ENCODE data around the gene GPR34. TPM values are rescaled to one million over a fixed set of nuclear protein-coding genes. Genes with fewer than 3 reads are reported as not detected.

Gene GPR34
- total and polyA plus RNA-seq, 4 donors, result 1.7 to 9.0 (median 4.3) TPM

GRCh38 chrX:41664375-41664901, 24.3 kb upstream of the GPR34 start:
- Histone ChIP-seq H3K4me3 (ENCODE audit: low read depth in 1 of 3, low read length in 3 of 3) (no peak overlapping the region), H3K36me3 (ENCODE audit: control insufficient read depth in 4 of 4, insufficient read depth in 3 of 4, low read depth in 1 of 4, low read length in 3 of 4) (peaks cover 0 to 2% (median under 1%) of the 10 kb centered on the region in 4 donors), H3K4me1 (ENCODE audit: control insufficient read depth in 4 of 4, insufficient read depth in 4 of 4, low read length in 3 of 4) (peaks cover 0 to 3% (median 0%) of the 10 kb centered on the region in 4 donors), H3K9ac (ENCODE audit: low read depth in 1 of 2, low read length in 2 of 2) (no peak overlapping the region), H3K9me3 (ENCODE audit: control insufficient read depth in 4 of 4, low read length in 3 of 4) (no peaks in the 10 kb centered on the region), H3K27ac (ENCODE audit: low read depth in 1 of 2, low read length in 2 of 2) (no peak overlapping the region), H3K27me3 (ENCODE audit: control insufficient read depth in 4 of 4, insufficient read depth in 4 of 4, low read length in 3 of 4) (no peaks in the 10 kb centered on the region)
- TF ChIP-seq NR2F2 (IDR thresholded peaks at IDR 0.05) (no peak), ZBTB33 (IDR thresholded peaks at IDR 0.05) (no peak), GABPA (IDR thresholded peaks at IDR 0.05 in 1 of 2, conservative IDR thresholded peaks at IDR 0.05 in 1 of 2) (no peak), YY1 (IDR thresholded peaks at IDR 0.05) (no peak), FOXA2 (IDR thresholded peaks at IDR 0.05) (no peak), HNF4G (IDR thresholded peaks at IDR 0.05) (no peak), SP1 (IDR thresholded peaks at IDR 0.05) (no peak), FOXA1 (IDR thresholded peaks at IDR 0.05) (no peak), MAX (IDR thresholded peaks at IDR 0.05) (no peak), RAD21 (IDR thresholded peaks at IDR 0.05) (no peak), JUND (IDR thresholded peaks at IDR 0.05) (no peak), CTCF (IDR thresholded peaks at IDR 0.05; ENCODE audit: low read depth, low read length, missing input control) (no peak)
- DNase-seq (ENCODE audit: low spot score), result no peak
- 94% methylated on average over 2 of the region's 2 CpGs for WGBS

- no peak for DNase-seq (ENCODE audit: low spot score)
- H3K36me3 ChIP-seq (ENCODE audit: control insufficient read depth in 4 of 4, insufficient read depth in 3 of 4, low read depth in 1 of 4, low read length in 3 of 4), result peaks cover 0 to 2% (median under 1%) of the 10 kb centered on the region in 4 donors
- no peak overlapping the region for H3K27ac ChIP-seq (ENCODE audit: low read depth in 1 of 2, low read length in 2 of 2)
- H3K9ac ChIP-seq (ENCODE audit: low read depth in 1 of 2, low read length in 2 of 2), result no peak overlapping the region
- TF ChIP-seq EGR1 (IDR thresholded peaks at IDR 0.05; ENCODE audit: low read depth in 2 of 2) (no peak), YY1 (IDR thresholded peaks at IDR 0.05) (no peak), HNF4A (conservative IDR thresholded peaks at IDR 0.05) (no peak), CTCF (IDR thresholded peaks at IDR 0.05; ENCODE audit: low read depth, low read length, missing input control) (no peak), REST (IDR thresholded peaks at IDR 0.05) (no peak), MAX (IDR thresholded peaks at IDR 0.05) (no peak), RXRA (IDR thresholded peaks at IDR 0.05) (no peak)
- peaks cover 0 to 3% (median 0%) of the 10 kb centered on the region in 4 donors for H3K4me1 ChIP-seq (ENCODE audit: control insufficient read depth in 4 of 4, insufficient read depth in 4 of 4, low read length in 3 of 4)
- no peaks in the 10 kb centered on the region for H3K27me3 ChIP-seq (ENCODE audit: control insufficient read depth in 4 of 4, insufficient read depth in 4 of 4, low read length in 3 of 4)
- H3K4me3 ChIP-seq (ENCODE audit: low read depth in 1 of 3, low read length in 3 of 3), result no peak overlapping the region
- H3K9me3 ChIP-seq (ENCODE audit: control insufficient read depth in 4 of 4, low read length in 3 of 4), result no peaks in the 10 kb centered on the region
Observed at GRCh38 chrX:41664908-41665307, 23.9 kb upstream of the GPR34 start.

Measured in liver (tissue), 9 donors.